AG04450 (cell line): ENCODE results near the gene BCAM. TPM values are rescaled to one million over a fixed set of nuclear protein-coding genes. Genes with fewer than 3 reads are reported as not detected.
"Not testable (repeated sequence)": the region's sequence is repeated elsewhere in the genome, so short reads cannot be mapped to it uniquely, and the experiment has no call there.

Experiments used
- CTCF ChIA-PET: fragments of 300-600, 350-600 bp; formaldehyde crosslinking; extraction: SDS; loops from one replicate; lab custom pipeline; 2022; ENCODE audit warnings: antibody characterized with exemption, inconsistent platforms; lab: Charles Lee
- POLR2A ChIA-PET: fragments of 350-600 bp; formaldehyde crosslinking; extraction: SDS; loops from one replicate; lab custom pipeline; 2021; ENCODE audit warnings: antibody characterized with exemption, inconsistent platforms; lab: Yijun Ruan, JAX
- DNase-seq: peaks from one replicate; pipeline ENCODE4 v3.0.0-alpha.2; 2011; ENCODE audit warnings: low read depth, low spot score
- H3K27ac ChIP-seq: one replicate; pipeline ENCODE4 v1.5.1; 2012; ENCODE audit warnings: low read depth, low read length, control low read depth
- H3K27me3 ChIP-seq: one replicate; pipeline ENCODE4 v1.6.0; 2012; ENCODE audit warnings: low read length; ENCODE audit not compliant: control insufficient read depth, insufficient read depth
- H3K4me3 ChIP-seq: 2 replicates; pipeline ENCODE4 v1.5.1; 2011; ENCODE audit warnings: mild to moderate bottlenecking, low read depth, low read length, control low read depth
- H3K9me3 ChIP-seq: 2 replicates; pipeline ENCODE4 v1.5.1; 2012; ENCODE audit warnings: low read length; ENCODE audit not compliant: control insufficient read depth, insufficient read depth
- CTCF ChIP-seq: IDR thresholded peaks from 2 replicates; pipeline ENCODE4 v1.5.1; 2011; ENCODE audit warnings: low read depth, low read length, control low read depth, inconsistent platforms
- polyA plus RNA-seq: library from polyadenylated mRNA; depleted of rRNA; stranded (reverse); fragments of >200 nt; gene quantifications from 2 replicates; pipeline ENCODE4 v1.2.3, GENCODE V29; 2011

BCAM gene
- polyA plus RNA-seq, 1 experiment, result 8.4 TPM

- no peak for TF ChIP-seq CTCF
- POLR2A ChIA-PET, result no interaction called here
- CTCF ChIA-PET, result no interaction called here
- no peaks in the 10 kb centered on the region for H3K27me3 ChIP-seq
- H3K9me3 ChIP-seq, result no peaks in the 10 kb centered on the region
- no peak overlapping the region for H3K4me3 ChIP-seq
- DNase-seq, result no peak
- H3K27ac ChIP-seq, result no peak overlapping the region
These were observed 46.7 kb downstream of the BCAM start for GRCh38 chr19:44855606-44856005.

GRCh38 chr19:44856421-44857083 lies 47.6 kb downstream of the BCAM start:
- ChIA-PET POLR2A (no interaction called here), CTCF (no interaction called here)
- Histone ChIP-seq H3K9me3 (no peaks in the 10 kb centered on the region), H3K27me3 (no peaks in the 10 kb centered on the region), H3K4me3 (no peak overlapping the region), H3K27ac (no peak overlapping the region)
- DNase-seq, result no peak
- TF ChIP-seq CTCF, result no peak

- CTCF ChIA-PET, result interaction anchor here (0.9 kb wide), 1 partner anchor 12 kb away, joined by 3 read pairs; the partner anchor contains the start of gene NECTIN2
These were observed 48.9 kb downstream of the BCAM start for GRCh38 chr19:44857837-44858236.

GRCh38 chr19:44861576-44861975 lies 52.7 kb downstream of the BCAM start:
- CTCF ChIA-PET, H3K27ac ChIP-seq, DNase-seq: not testable (repeated sequence)

More at GRCh38 chr19:44857837-44858236, 48.9 kb downstream of the BCAM start:
- TF ChIP-seq CTCF, result no peak
- POLR2A ChIA-PET, result no interaction called here
- DNase-seq, result no peak
- no peak overlapping the region for H3K4me3 ChIP-seq
- H3K27ac ChIP-seq, result no peak overlapping the region
- no peaks in the 10 kb centered on the region for H3K9me3 ChIP-seq
- H3K27me3 ChIP-seq, result no peaks in the 10 kb centered on the region

GRCh38 chr19:44863990-44864389 lies 55.1 kb downstream of the BCAM start:
- Histone ChIP-seq H3K9me3 (peaks cover 5% of the 10 kb centered on the region; the same call in 1 of the 2 replicates), H3K4me3 (no peak overlapping the region), H3K27me3 (no peaks in the 10 kb centered on the region), H3K27ac (no peak overlapping the region)
- no peak for TF ChIP-seq CTCF
- no peak for DNase-seq
- POLR2A ChIA-PET, result no interaction called here
- CTCF ChIA-PET, result no interaction called here

More at GRCh38 chr19:44861576-44861975, 52.7 kb downstream of the BCAM start:
- POLR2A ChIA-PET, H3K4me3 ChIP-seq, H3K27me3 ChIP-seq, H3K9me3 ChIP-seq: not testable (repeated sequence)
